IPS DF 6.9 (cell line): ENCODE data around the gene TOX2.

ENCODE experiments used
- DNase-seq: peaks from one replicate; pipeline ENCODE4 v3.0.0-alpha.2; 2013; ENCODE audit warnings: low read depth, low spot score
- H3K27ac ChIP-seq: one replicate; pipeline ENCODE4 v1.5.1; 2013; ENCODE audit warnings: low read length, control low read depth
- H3K27me3 ChIP-seq: 2 replicates; pipeline ENCODE4 v1.6.1; 2013; ENCODE audit warnings: mild to moderate bottlenecking, low read length; ENCODE audit not compliant: control insufficient read depth, insufficient read depth
- H3K36me3 ChIP-seq: 2 replicates; pipeline ENCODE4 v1.6.1; 2013; ENCODE audit warnings: low read length; ENCODE audit not compliant: control insufficient read depth, insufficient read depth
- H3K4me1 ChIP-seq: 2 replicates; pipeline ENCODE4 v1.6.1; 2013; ENCODE audit warnings: low read length; ENCODE audit not compliant: control insufficient read depth, insufficient read depth
- H3K4me3 ChIP-seq: 2 replicates; pipeline ENCODE4 v1.5.1; 2013; ENCODE audit warnings: mild to moderate bottlenecking, low read length
- H3K9me3 ChIP-seq: 2 replicates; pipeline ENCODE4 v1.6.1; 2013; ENCODE audit warnings: low read length, inconsistent platforms; ENCODE audit not compliant: control insufficient read depth, insufficient read depth
- WGBS: extraction: QIAGEN DNeasy Blood & Tissue Kit; methylation state at CpG from one replicate; pipeline ENCODE4 v1.1.7; 2013; ENCODE audit warnings: mixed read lengths, missing lambda C conversion rate; ENCODE audit not compliant: insufficient read length, insufficient coverage; 5-methylcytosine and 5-hydroxymethylcytosine counted together

The TOX2 gene

DNA sequence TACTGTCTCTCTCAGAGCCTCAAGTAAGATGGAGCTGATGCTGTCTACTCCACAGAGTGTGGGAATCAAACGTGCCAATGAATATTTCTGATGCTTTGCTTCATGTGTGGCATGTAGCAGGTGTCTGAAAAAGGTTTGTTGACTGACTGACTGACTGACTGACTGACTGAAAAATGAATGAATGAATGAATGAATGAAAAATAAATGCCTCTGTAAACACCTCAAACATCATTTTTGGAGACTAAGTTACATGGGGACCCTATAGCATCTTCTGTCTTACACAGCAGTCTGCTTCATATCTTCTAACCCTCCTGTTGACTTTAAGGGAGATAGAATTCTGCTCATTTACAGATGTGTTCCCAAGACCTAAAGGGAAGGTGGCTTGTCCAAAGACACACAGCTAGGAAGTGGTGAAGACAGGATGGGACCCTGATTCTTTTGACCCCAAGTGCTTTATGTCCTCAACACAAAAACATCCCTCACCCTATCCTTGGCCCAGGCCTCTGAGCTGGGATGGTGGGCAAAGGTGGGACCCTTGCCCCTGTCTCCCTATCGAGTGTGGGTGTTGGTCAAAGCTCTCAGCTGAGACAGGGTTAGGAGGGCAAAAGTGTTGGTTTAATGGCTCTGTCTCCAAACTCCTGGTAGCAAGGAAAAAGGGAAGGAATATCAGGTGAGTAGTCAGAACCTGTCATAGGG lies 104.4 kb downstream of the TOX2 start:
- Histone ChIP-seq H3K4me1 (no peaks in the 10 kb centered on the region; the same call in 1 of the 2 replicates), H3K36me3 (peaks cover 3% of the 10 kb centered on the region; the same call in 1 of the 2 replicates), H3K27ac (no peak overlapping the region), H3K4me3 (no peak overlapping the region), H3K9me3 (no peaks in the 10 kb centered on the region), H3K27me3 (no peaks in the 10 kb centered on the region)
- DNase-seq = no peak
- WGBS = no CpG with 5 or more reads among the region's 2 CpGs

DNA sequence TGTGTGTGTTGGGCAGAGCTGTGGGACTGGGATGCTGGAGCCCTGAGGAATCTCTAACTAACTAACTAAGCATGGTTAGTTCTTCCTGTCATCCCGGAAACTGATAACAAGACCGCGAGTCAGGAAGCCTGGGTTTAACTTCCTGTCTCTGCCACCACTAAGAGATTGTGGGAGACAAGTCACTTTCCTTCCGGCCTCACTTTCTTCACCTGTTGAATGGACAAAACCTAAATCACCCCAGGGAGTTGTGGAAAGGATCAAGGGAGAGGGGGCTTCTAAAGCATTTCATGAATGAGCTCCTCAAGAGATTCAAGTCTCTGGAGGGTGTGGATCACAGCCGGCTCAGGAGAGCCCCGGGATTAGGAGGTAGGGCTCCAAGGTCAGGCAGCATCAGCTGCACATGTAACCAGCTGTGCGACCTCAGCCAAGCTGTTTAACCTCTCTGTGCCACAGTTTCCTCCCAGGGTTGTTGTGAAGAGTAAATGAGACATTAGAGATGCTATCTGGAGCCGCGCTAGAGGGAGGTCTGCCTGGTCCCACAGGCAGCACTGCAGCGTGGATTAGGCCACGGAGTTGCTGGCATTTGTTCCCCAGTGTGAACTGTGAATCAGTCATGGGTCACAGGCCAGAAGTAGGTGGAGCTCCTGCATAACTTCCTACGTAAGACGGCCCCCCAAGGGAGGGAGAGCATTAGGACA lies 105.1 kb downstream of the TOX2 start:
- Histone ChIP-seq H3K4me3 (no peak overlapping the region), H3K27ac (no peak overlapping the region), H3K36me3 (peaks cover 3% of the 10 kb centered on the region; the same call in 1 of the 2 replicates), H3K27me3 (no peaks in the 10 kb centered on the region), H3K9me3 (no peaks in the 10 kb centered on the region), H3K4me1 (no peaks in the 10 kb centered on the region; the same call in 1 of the 2 replicates)
- no peak for DNase-seq
- no CpG with 5 or more reads among the region's 13 CpGs for WGBS

DNA sequence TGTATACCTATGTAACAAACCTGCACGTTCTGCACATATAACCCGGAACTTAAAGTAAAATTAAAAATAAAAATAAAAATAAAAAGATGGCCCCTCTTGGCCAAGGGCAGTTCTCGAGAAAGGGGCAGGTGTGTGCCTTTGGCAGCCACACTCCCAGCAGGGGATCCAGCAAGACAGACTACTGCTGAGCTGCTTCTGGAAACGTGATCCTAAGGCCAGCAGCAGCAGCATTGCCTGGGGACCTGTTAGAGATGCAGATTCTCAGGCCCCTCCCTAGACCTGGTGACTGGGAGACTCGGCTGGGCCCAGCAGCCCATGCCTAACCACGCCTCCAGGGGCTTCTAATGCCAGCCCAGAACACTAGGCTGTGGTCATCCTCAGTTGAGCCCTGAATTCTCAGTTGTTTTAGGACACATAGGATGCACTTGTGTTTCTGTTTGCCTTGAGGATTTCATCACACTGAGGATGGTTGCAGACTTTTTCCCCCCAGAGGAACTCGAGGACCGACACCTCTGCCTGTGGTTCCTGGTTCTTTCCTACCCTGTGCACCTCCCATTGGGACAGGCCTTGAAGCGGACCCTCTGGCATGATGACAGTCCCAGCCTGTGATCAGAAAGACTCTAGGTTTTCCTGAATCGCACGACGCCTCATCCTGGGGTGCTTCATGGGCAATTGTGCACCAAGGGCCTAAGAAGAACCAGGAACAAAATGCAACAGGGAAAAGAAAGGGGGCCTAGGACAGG lies 105.9 kb downstream of the TOX2 start:
- Histone ChIP-seq H3K27me3 (no peaks in the 10 kb centered on the region), H3K27ac (no peak overlapping the region)

DNA sequence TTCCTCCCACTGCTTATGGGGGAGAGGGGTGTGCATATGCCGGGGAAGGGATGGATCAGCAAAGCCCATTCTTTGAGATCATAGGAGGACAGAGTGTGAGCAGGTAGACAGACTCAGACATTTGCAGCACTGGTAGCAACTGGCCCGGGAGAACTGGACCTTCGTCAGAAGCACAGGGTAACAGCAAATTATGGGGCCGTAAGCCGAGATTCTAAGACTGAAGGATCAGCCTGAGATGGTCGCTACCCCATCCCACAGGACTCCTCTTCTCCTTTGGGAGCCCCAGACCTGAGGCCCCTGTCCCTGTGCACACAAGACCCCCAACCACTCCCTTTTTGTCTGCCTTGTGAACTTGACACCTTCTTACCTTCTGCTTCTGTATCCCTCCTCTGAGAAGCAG lies 106.5 kb downstream of the TOX2 start:
- H3K4me1 ChIP-seq = no peaks in the 10 kb centered on the region; the same call in 1 of the 2 replicates
- peaks cover 3% of the 10 kb centered on the region; the same call in 1 of the 2 replicates for H3K36me3 ChIP-seq
- no peak overlapping the region for H3K4me3 ChIP-seq
- DNase-seq = no peak
- H3K27me3 ChIP-seq = no peaks in the 10 kb centered on the region
- no CpG with 5 or more reads among the region's 6 CpGs for WGBS
- no peak overlapping the region for H3K27ac ChIP-seq
- no peaks in the 10 kb centered on the region for H3K9me3 ChIP-seq

More for the DNA sequence above, 105.9 kb downstream of the TOX2 start:
- DNase-seq = peak; percentile 20
- WGBS = no CpG with 5 or more reads among the region's 12 CpGs
- Histone ChIP-seq H3K36me3 (peaks cover 3% of the 10 kb centered on the region; the same call in 1 of the 2 replicates), H3K4me1 (no peaks in the 10 kb centered on the region; the same call in 1 of the 2 replicates), H3K4me3 (no peak overlapping the region), H3K9me3 (no peaks in the 10 kb centered on the region)

DNA sequence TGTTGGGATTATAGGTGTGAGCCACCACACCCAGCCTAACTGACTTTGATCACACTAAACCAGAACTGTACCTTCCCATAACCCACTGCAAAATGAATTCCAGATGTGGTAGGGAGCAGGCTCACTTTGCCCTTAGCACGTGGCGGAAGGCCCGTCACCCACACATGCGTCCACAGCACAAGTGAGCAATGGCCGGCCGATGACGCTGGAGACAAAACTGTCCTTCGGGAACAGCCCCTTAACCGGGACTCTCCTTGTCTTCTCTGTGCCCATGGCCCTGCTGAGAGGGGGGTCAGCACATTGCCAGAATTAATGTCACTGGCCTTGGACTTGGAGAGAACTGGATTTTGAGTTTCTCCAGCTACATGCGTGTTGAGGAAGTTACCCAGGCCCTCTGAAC lies 107.2 kb downstream of the TOX2 start:
- no CpG with 5 or more reads among the region's 10 CpGs for WGBS
- H3K9me3 ChIP-seq = no peaks in the 10 kb centered on the region
- no peak for DNase-seq
- no peaks in the 10 kb centered on the region for H3K27me3 ChIP-seq
- no peak overlapping the region for H3K4me3 ChIP-seq
- H3K27ac ChIP-seq = no peak overlapping the region
- H3K36me3 ChIP-seq = peaks cover 3% of the 10 kb centered on the region; the same call in 1 of the 2 replicates
- no peaks in the 10 kb centered on the region; the same call in 1 of the 2 replicates for H3K4me1 ChIP-seq

DNA sequence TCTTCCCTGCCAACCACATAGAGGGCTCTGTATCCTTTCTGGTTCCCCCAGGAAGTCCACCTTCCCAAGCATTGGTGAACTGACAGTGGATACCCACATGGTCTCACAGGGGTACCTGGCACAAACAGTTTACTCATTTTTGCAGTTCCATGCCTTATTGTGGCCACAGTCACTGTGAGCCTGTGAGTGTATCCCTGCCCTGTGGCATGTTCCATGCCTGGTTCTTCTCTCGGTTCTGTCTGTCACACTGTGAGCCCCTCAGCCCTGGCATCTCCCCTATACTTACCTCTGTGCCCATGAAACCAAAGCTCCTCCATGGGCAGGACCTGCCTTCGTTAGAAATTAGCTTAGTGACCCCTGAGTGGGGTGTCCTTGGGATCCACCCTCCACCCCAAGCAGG lies 107.8 kb downstream of the TOX2 start:
- WGBS = no CpG with 5 or more reads among the region's 2 CpGs
- Histone ChIP-seq H3K36me3 (peaks cover 3% of the 10 kb centered on the region; the same call in 1 of the 2 replicates), H3K4me3 (no peak overlapping the region), H3K4me1 (no peaks in the 10 kb centered on the region; the same call in 1 of the 2 replicates), H3K9me3 (no peaks in the 10 kb centered on the region), H3K27me3 (no peaks in the 10 kb centered on the region), H3K27ac (no peak overlapping the region)
- no peak for DNase-seq

DNA sequence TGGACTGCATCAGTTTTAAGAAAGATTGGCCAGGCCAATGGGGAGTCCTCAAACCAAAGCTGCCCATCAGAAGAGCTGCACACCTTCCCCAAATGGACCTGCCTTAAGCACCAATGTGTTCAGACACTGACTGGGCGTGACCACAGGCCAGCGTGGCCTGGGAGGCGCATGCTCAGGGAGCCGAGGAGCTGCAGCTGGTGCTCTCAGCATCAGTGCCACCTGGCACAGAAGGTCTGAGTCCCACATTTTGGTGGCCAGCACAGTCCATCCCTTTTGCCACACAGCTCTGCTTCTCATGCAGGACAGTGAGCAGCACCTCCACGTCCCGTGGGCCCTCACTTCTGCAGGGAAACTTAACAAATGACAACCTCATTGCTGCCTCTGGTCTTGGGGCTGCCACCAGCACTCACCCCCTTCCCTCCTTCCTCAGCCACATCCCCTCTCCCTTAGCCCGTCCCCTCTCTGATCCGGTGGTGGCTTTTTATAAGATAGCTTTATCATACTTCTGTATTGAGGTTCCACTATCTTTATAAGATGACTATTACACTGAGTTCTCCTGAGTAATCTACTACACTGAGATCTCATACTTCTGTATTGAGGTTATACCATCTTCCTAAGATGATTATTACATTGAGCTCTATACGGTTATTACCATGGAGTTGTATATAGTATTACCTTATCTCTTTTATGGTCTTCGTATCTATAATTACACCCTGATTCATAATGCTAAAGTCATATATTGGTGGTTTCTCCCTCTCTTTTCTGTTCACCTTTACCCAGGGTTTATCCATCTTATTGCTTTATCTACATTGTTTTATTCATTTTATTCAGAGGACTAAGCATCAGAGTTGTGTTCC lies 109.1 kb downstream of the TOX2 start:
- Histone ChIP-seq H3K27me3 (no peaks in the 10 kb centered on the region), H3K4me3 (no peak overlapping the region), H3K27ac (no peak overlapping the region), H3K9me3 (no peaks in the 10 kb centered on the region), H3K4me1 (no peaks in the 10 kb centered on the region; the same call in 1 of the 2 replicates), H3K36me3 (peaks cover 3% of the 10 kb centered on the region; the same call in 1 of the 2 replicates)
- DNase-seq = no peak
- WGBS = no CpG with 5 or more reads among the region's 10 CpGs

DNA sequence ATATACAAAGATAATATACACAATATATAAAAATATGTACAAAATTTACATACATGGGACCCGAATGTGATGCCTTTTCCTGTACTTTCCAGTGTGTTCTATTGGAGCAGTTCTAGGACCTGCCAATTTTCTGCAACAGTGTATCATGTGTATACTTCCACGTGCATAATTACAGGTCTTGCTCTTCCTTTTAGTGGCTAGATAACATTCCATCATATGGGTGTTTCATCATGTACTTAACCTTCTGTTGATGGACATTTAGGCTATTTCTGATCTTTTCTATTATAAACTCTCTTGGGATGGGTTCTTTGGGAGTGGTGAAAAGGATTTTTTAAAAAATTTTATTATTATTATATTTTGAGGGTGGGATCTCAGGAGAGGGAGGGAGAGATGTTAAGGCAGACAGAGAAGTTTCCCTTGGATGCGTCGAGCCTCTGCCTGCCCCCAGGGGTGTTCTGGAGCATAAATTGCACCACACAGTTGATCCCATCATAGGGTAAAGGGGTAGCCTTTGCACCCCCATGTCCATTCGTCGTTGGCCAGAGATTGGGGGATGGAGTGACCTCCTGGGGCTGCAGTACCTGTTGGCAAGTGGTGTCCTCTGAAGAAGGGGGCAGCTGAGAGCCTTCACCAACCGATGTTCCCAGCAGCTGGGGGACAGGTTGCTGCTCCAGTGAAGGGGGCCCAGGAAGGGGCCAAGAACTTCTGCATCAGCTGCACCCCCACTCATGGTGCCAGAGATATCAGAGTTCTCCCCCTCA lies 110.3 kb downstream of the TOX2 start:
- no peak for DNase-seq
- Histone ChIP-seq H3K9me3 (no peaks in the 10 kb centered on the region), H3K4me1 (no peaks in the 10 kb centered on the region; the same call in 1 of the 2 replicates), H3K4me3 (no peak overlapping the region), H3K27ac (no peak overlapping the region), H3K36me3 (peaks cover 3% of the 10 kb centered on the region; the same call in 1 of the 2 replicates), H3K27me3 (no peaks in the 10 kb centered on the region)
- WGBS = no CpG with 5 or more reads among the region's 7 CpGs

DNA sequence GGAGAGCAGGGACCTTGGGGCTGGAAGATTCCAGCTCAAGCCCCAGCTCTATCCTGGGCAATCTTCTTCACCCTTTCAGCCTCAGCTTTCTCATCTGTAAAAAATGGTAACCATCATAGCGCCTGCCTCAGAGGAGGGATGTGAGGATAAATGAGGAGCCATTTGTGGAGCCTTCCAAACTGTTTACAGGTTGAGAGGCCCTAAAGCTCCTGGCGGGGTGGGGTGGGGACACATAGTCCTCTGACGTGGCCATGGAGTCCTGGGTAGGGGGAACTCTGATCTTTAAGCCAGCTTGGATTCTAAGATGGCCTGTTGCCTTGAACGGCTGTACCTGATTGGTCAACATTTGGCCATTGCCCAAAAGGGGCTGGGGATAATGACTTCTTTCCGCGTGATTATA lies 111.1 kb downstream of the TOX2 start:
- H3K27me3 ChIP-seq = no peaks in the 10 kb centered on the region
- H3K4me1 ChIP-seq = no peaks in the 10 kb centered on the region
- H3K9me3 ChIP-seq = no peaks in the 10 kb centered on the region
- no CpG with 5 or more reads among the region's 6 CpGs for WGBS
- no peak for DNase-seq
- no peak overlapping the region for H3K27ac ChIP-seq
- no peak overlapping the region for H3K4me3 ChIP-seq
- peaks cover 3% of the 10 kb centered on the region; the same call in 1 of the 2 replicates for H3K36me3 ChIP-seq
